C4-2B (cell line): ENCODE measurements around the gene PLA2G7.
A peak's percentile ranks its signal among the peaks of the same experiment; 100 is the strongest.

Source experiments
- H3K27ac ChIP-seq: fragments of 450-650 bp; 2 replicates; pipeline ENCODE4 v1.5.1; 2017
- CTCF ChIP-seq: fragments of 450-650 bp; conservative IDR thresholded peaks from 2 replicates; pipeline ENCODE4 v1.5.1; 2017; ENCODE audit warnings: mild to moderate bottlenecking
- ZFX ChIP-seq: fragments of 450-650 bp; IDR thresholded peaks from 2 replicates; pipeline ENCODE4 v1.6.1; 2017

PLA2G7 gene

GRCh38 chr6:46757214-46757596, 22.0 kb upstream of the PLA2G7 start:
- H3K27ac ChIP-seq, result no peak overlapping the region
- TF ChIP-seq ZFX, result no peak
- no peak for TF ChIP-seq CTCF

GRCh38 chr6:46756469-46757213, 21.5 kb upstream of the PLA2G7 start:
- no peak overlapping the region for H3K27ac ChIP-seq
- TF ChIP-seq CTCF (no peak), ZFX (no peak)

- TF ChIP-seq ZFX, result no peak
- TF ChIP-seq CTCF, result no peak
- H3K27ac ChIP-seq, result no peak overlapping the region
Observed at GRCh38 chr6:46755865-46756264, 20.7 kb upstream of the PLA2G7 start.

- no peak for TF ChIP-seq ZFX
- no peak for TF ChIP-seq CTCF
- no peak overlapping the region for H3K27ac ChIP-seq
Observed at GRCh38 chr6:46751658-46752057, 16.5 kb upstream of the PLA2G7 start.

- TF ChIP-seq ZFX (no peak), CTCF (no peak)
- peak overlapping the region; percentile 49; the same call in 1 of the 2 replicates for H3K27ac ChIP-seq
Observed at GRCh38 chr6:46749731-46750130, 14.6 kb upstream of the PLA2G7 start.

- TF ChIP-seq ZFX, result no peak
- H3K27ac ChIP-seq, result peak overlapping the region; percentile 49
Observed at GRCh38 chr6:46748940-46749503, 13.8 kb upstream of the PLA2G7 start.

DNA sequence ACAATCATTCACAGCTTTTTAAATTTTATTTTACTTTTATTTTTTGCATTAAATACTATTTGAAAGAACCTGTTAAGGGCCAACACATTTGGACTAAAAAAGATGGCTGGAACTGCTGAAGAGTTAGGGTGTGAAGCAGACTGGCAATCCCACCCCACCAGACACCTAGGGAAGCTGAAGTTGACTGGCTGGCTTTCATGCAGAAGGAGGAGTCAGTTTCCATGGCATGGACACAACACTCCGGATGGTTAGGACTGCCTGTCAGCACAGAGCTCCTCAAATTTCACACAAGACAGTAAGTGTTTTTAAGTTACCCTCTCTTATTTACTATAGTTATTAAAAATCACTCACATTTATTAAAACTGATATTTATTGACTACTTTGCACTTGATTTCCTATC, 11.5 kb upstream of the PLA2G7 start, which contains the start of gene ANKRD66:
Gene ANKRD66 (plus strand): TSS at position 238 of the 400 bp plus-strand sequence. CDS start 5,016 bp downstream, outside the sequence.
- TF ChIP-seq CTCF (no peak), ZFX (no peak)

More for the DNA sequence above, 11.5 kb upstream of the PLA2G7 start, which contains the start of gene ANKRD66:
- no peak within 1 kb of the TSS for H3K27ac ChIP-seq
